ENCODE data around the gene TIPRL. TPM values are rescaled to one million over a fixed set of nuclear protein-coding genes. Genes with fewer than 3 reads are reported as not detected.
"Not testable (repeated sequence)": the region's sequence is repeated elsewhere in the genome, so short reads cannot be mapped to it uniquely, and the experiment has no call there.

TIPRL gene
- total RNA-seq, 1 experiment from 2014 or later = 39.1 TPM

GRCh38 chr1:168146626-168147025, 32.1 kb upstream of the TIPRL start:
- H3K36me3 ChIP-seq (replicated peaks; ENCODE audit: control insufficient read depth, insufficient read depth, low read length) = no peaks in the 10 kb centered on the region
- no peaks in the 10 kb centered on the region for H3K27me3 ChIP-seq (ENCODE audit: control insufficient read depth, insufficient read depth, low read length)
- H3K4me3 ChIP-seq (ENCODE audit: insufficient read depth, low read depth, low read length) = no peak overlapping the region
- DNase-seq = no peak

GRCh38 chr1:168148916-168149315, 29.8 kb upstream of the TIPRL start:
- Histone ChIP-seq H3K27me3 (ENCODE audit: control insufficient read depth, insufficient read depth, low read length) (no peaks in the 10 kb centered on the region), H3K4me3 (ENCODE audit: insufficient read depth, low read depth, low read length) (no peak overlapping the region), H3K36me3 (replicated peaks; ENCODE audit: control insufficient read depth, insufficient read depth, low read length) (no peaks in the 10 kb centered on the region)
- no peak for DNase-seq

GRCh38 chr1:168150283-168150682, 28.5 kb upstream of the TIPRL start:
- no peak overlapping the region for H3K4me3 ChIP-seq (ENCODE audit: insufficient read depth, low read depth, low read length)
- no peak for DNase-seq
- no peaks in the 10 kb centered on the region for H3K27me3 ChIP-seq (ENCODE audit: control insufficient read depth, insufficient read depth, low read length)
- no peaks in the 10 kb centered on the region for H3K36me3 ChIP-seq (replicated peaks; ENCODE audit: control insufficient read depth, insufficient read depth, low read length)

- Histone ChIP-seq H3K27me3 (ENCODE audit: control insufficient read depth, insufficient read depth, low read length) (no peaks in the 10 kb centered on the region), H3K36me3 (replicated peaks; ENCODE audit: control insufficient read depth, insufficient read depth, low read length) (no peaks in the 10 kb centered on the region), H3K4me3 (ENCODE audit: insufficient read depth, low read depth, low read length) (no peak overlapping the region)
- no peak for DNase-seq
These were observed 26.8 kb upstream of the TIPRL start for GRCh38 chr1:168151935-168152334.

GRCh38 chr1:168154707-168155106, 24.1 kb upstream of the TIPRL start:
- not testable (repeated sequence) for H3K36me3 ChIP-seq (replicated peaks; ENCODE audit: control insufficient read depth, insufficient read depth, low read length); H3K27me3 ChIP-seq (ENCODE audit: control insufficient read depth, insufficient read depth, low read length); DNase-seq; H3K4me3 ChIP-seq (ENCODE audit: insufficient read depth, low read depth, low read length)

GRCh38 chr1:168155910-168156309, 22.9 kb upstream of the TIPRL start:
- no peak for DNase-seq
- Histone ChIP-seq H3K27me3 (ENCODE audit: control insufficient read depth, insufficient read depth, low read length) (no peaks in the 10 kb centered on the region), H3K4me3 (ENCODE audit: insufficient read depth, low read depth, low read length) (no peak overlapping the region), H3K36me3 (replicated peaks; ENCODE audit: control insufficient read depth, insufficient read depth, low read length) (no peaks in the 10 kb centered on the region)

GRCh38 chr1:168157638-168158037, 21.1 kb upstream of the TIPRL start:
- no peak for DNase-seq
- Histone ChIP-seq H3K27me3 (ENCODE audit: control insufficient read depth, insufficient read depth, low read length) (no peaks in the 10 kb centered on the region), H3K4me3 (ENCODE audit: insufficient read depth, low read depth, low read length) (no peak overlapping the region), H3K36me3 (replicated peaks; ENCODE audit: control insufficient read depth, insufficient read depth, low read length) (no peaks in the 10 kb centered on the region)

- Histone ChIP-seq H3K4me3 (ENCODE audit: insufficient read depth, low read depth, low read length) (no peak overlapping the region), H3K27me3 (ENCODE audit: control insufficient read depth, insufficient read depth, low read length) (no peaks in the 10 kb centered on the region), H3K36me3 (replicated peaks; ENCODE audit: control insufficient read depth, insufficient read depth, low read length) (no peaks in the 10 kb centered on the region)
- no peak for DNase-seq
These were observed 19.5 kb upstream of the TIPRL start for GRCh38 chr1:168159251-168159650.

GRCh38 chr1:168159979-168160378, 18.8 kb upstream of the TIPRL start:
- Histone ChIP-seq H3K27me3 (ENCODE audit: control insufficient read depth, insufficient read depth, low read length) (no peaks in the 10 kb centered on the region), H3K36me3 (replicated peaks; ENCODE audit: control insufficient read depth, insufficient read depth, low read length) (no peaks in the 10 kb centered on the region), H3K4me3 (ENCODE audit: insufficient read depth, low read depth, low read length) (no peak overlapping the region)
- no peak for DNase-seq

- DNase-seq = no peak
- no peaks in the 10 kb centered on the region for H3K36me3 ChIP-seq (replicated peaks; ENCODE audit: control insufficient read depth, insufficient read depth, low read length)
- no peak overlapping the region for H3K4me3 ChIP-seq (ENCODE audit: insufficient read depth, low read depth, low read length)
These were observed 17.3 kb upstream of the TIPRL start for GRCh38 chr1:168161459-168161858.

GRCh38 chr1:168163670-168164069, 15.1 kb upstream of the TIPRL start:
- Histone ChIP-seq H3K4me3 (ENCODE audit: insufficient read depth, low read depth, low read length) (no peak overlapping the region), H3K36me3 (replicated peaks; ENCODE audit: control insufficient read depth, insufficient read depth, low read length) (no peaks in the 10 kb centered on the region), H3K27me3 (ENCODE audit: control insufficient read depth, insufficient read depth, low read length) (no peaks in the 10 kb centered on the region)
- no peak for DNase-seq

More at GRCh38 chr1:168161459-168161858, 17.3 kb upstream of the TIPRL start:
- H3K27me3 ChIP-seq (ENCODE audit: control insufficient read depth, insufficient read depth, low read length) = no peaks in the 10 kb centered on the region

GRCh38 chr1:168164771-168165170, 14.0 kb upstream of the TIPRL start:
- Histone ChIP-seq H3K27me3 (ENCODE audit: control insufficient read depth, insufficient read depth, low read length) (no peaks in the 10 kb centered on the region), H3K36me3 (replicated peaks; ENCODE audit: control insufficient read depth, insufficient read depth, low read length) (no peaks in the 10 kb centered on the region), H3K4me3 (ENCODE audit: insufficient read depth, low read depth, low read length) (no peak overlapping the region)
- DNase-seq = no peak

- Histone ChIP-seq H3K27me3 (ENCODE audit: control insufficient read depth, insufficient read depth, low read length) (no peaks in the 10 kb centered on the region), H3K4me3 (ENCODE audit: insufficient read depth, low read depth, low read length) (no peak overlapping the region), H3K36me3 (replicated peaks; ENCODE audit: control insufficient read depth, insufficient read depth, low read length) (no peaks in the 10 kb centered on the region)
- DNase-seq = no peak
These were observed 11.0 kb upstream of the TIPRL start for GRCh38 chr1:168167806-168168205.

- DNase-seq = no peak
These were observed 7.9 kb upstream of the TIPRL start for GRCh38 chr1:168170564-168171508.

GRCh38 chr1:168172250-168172915, 6.4 kb upstream of the TIPRL start:
- Histone ChIP-seq H3K4me3 (ENCODE audit: insufficient read depth, low read depth, low read length) (no peak overlapping the region), H3K36me3 (replicated peaks; ENCODE audit: control insufficient read depth, insufficient read depth, low read length) (no peaks in the 10 kb centered on the region), H3K27me3 (ENCODE audit: control insufficient read depth, insufficient read depth, low read length) (no peaks in the 10 kb centered on the region)
- DNase-seq = no peak

More at GRCh38 chr1:168170564-168171508, 7.9 kb upstream of the TIPRL start:
- no peaks in the 10 kb centered on the region for H3K36me3 ChIP-seq (replicated peaks; ENCODE audit: control insufficient read depth, insufficient read depth, low read length)
- no peaks in the 10 kb centered on the region for H3K27me3 ChIP-seq (ENCODE audit: control insufficient read depth, insufficient read depth, low read length)
- no peak overlapping the region for H3K4me3 ChIP-seq (ENCODE audit: insufficient read depth, low read depth, low read length)
